K562 (cell line): Measurements from ENCODE around the gene ROPN1L. TPM values are rescaled to one million over a fixed set of nuclear protein-coding genes. Genes with fewer than 3 reads are reported as not detected.

Experiments
- ATAC-seq: fragments of 200-7000 bp; cut with Tn5 transposase; 3 replicates; pipeline ENCODE4 v1.9.1; 2020; ENCODE audit warnings: moderate library complexity
- BruUV-seq: library from RNA; stranded (reverse); fragments of 400-500 nt; replicated peaks from 2 replicates; lab custom pipeline; 2021; lab: Mats Ljungman, UMichigan
- CTCF ChIA-PET: fragments of 300-600 bp; formaldehyde crosslinking; extraction: SDS; loops from one replicate; lab custom pipeline; 2021; ENCODE audit warnings: low intra/inter-chr PET ratio; lab: Yijun Ruan, JAX
- POLR2A ChIA-PET: fragments of 300-600, 350-650 bp; sonication (Branson Sonifier 250); formaldehyde crosslinking; extraction: SDS; loops from one replicate; lab custom pipeline; 2021; ENCODE audit warnings: antibody characterized with exemption, inconsistent platforms; lab: Yijun Ruan, JAX
- DNase-seq, 4 experiments: peaks; one replicate each; pipeline versions ENCODE4 v3.0.0 to v3.0.0-alpha.2; 2011 to 2018; ENCODE audit warnings: low spot score in 3 of 4, mixed read lengths in 3 of 4; ENCODE audit errors: extremely low read depth in 1 of 4
- FAIRE-seq: peaks from 2 replicates; lab custom pipeline; 2011; peaks lifted over from hg19 to GRCh38; lab: Jason Lieb, UNC
- H2AFZ ChIP-seq: 2 replicates; pipeline ENCODE4 v1.6.0; 2011; ENCODE audit warnings: low read depth, low read length, control low read depth, inconsistent platforms
- H3K27ac ChIP-seq: fragments of 200-600 bp; 3 replicates; pipeline ENCODE4 v1.8.0; 2011; ENCODE audit warnings: low read depth, mild to moderate bottlenecking, control low read depth, inconsistent platforms, low read length, moderate library complexity, mixed read lengths; ENCODE audit errors: extremely low read depth
- H3K27me3 ChIP-seq, 2 experiments: fragments of 300-600 bp in 1 of 2; 2 replicates in 1 of 2; 3 replicates in 1 of 2; pipeline versions ENCODE4 v1.6.0 to v1.8.0; 2011; ENCODE audit warnings: inconsistent platforms in 2 of 2, low read length in 2 of 2, mild to moderate bottlenecking in 1 of 2, mixed read lengths in 1 of 2, moderate library complexity in 1 of 2; ENCODE audit not compliant: control insufficient read depth in 2 of 2, insufficient read depth in 2 of 2
- H3K36me3 ChIP-seq: fragments of 300-600 bp; 3 replicates; pipeline ENCODE4 v1.8.0; 2011; ENCODE audit warnings: mild to moderate bottlenecking, low read length, inconsistent platforms; ENCODE audit not compliant: control insufficient read depth, insufficient read depth
- H3K4me1 ChIP-seq, 2 experiments: fragments of 200-600 bp in 1 of 2; replicated peaks in 1 of 2; 2 replicates in 1 of 2; 3 replicates in 1 of 2; pipeline versions ENCODE4 v1.5.1 to v1.8.0; 2011; ENCODE audit warnings: inconsistent platforms in 2 of 2, low read length in 2 of 2, mild to moderate bottlenecking in 1 of 2, mixed read lengths in 1 of 2, moderate library complexity in 1 of 2; ENCODE audit not compliant: control insufficient read depth in 2 of 2, insufficient read depth in 2 of 2
- H3K4me2 ChIP-seq: 2 replicates; pipeline ENCODE4 v1.6.1; 2011; ENCODE audit warnings: low read length, control low read depth, inconsistent platforms, mixed read lengths; ENCODE audit not compliant: insufficient read depth
- H3K4me3 ChIP-seq: fragments of 200-600 bp; sonication (generic), shearing (Covaris generic); 2 replicates; pipeline ENCODE4 v1.5.1; 2016; ENCODE audit warnings: control low read depth, inconsistent platforms
- H3K79me2 ChIP-seq: fragments of 200-600 bp; 3 replicates; pipeline ENCODE4 v1.8.0; 2011; ENCODE audit warnings: low read length, inconsistent platforms; ENCODE audit not compliant: control insufficient read depth, insufficient read depth
- H3K9ac ChIP-seq, 2 experiments: 2 replicates each; pipeline versions ENCODE4 v1.6.0 to v1.6.1; 2011; ENCODE audit warnings: low read depth in 2 of 2, low read length in 2 of 2, control low read depth in 1 of 2, inconsistent platforms in 1 of 2, mild to moderate bottlenecking in 1 of 2, mixed read lengths in 1 of 2; ENCODE audit not compliant: insufficient read depth in 1 of 2
- H3K9me1 ChIP-seq: one replicate; pipeline ENCODE4 v1.6.0; 2011; ENCODE audit warnings: inconsistent platforms, mild to moderate bottlenecking, low read length, moderate library complexity; ENCODE audit not compliant: control insufficient read depth, insufficient read depth
- H3K9me3 ChIP-seq: replicated peaks from 2 replicates; pipeline ENCODE4 v1.5.1; 2011; ENCODE audit warnings: low read depth, low read length, inconsistent platforms; ENCODE audit not compliant: control insufficient read depth, insufficient read depth
- H4K20me1 ChIP-seq: replicated peaks from 2 replicates; pipeline ENCODE4 v1.6.1; 2011; ENCODE audit warnings: low read length, inconsistent platforms, mixed read lengths; ENCODE audit not compliant: control insufficient read depth, insufficient read depth
- ELF1 ChIP-seq: fragments of 200-800 bp; sonication (Bioruptor generic); IDR thresholded peaks from 2 replicates; pipeline ENCODE4 v1.6.1; 2016; ENCODE audit warnings: missing genetic modification characterization, missing compliant biosample characterization
- ERF ChIP-seq: fragments of 450-650 bp; formaldehyde crosslinking; IDR thresholded peaks from 2 replicates; pipeline ENCODE4 v1.4.0; 2020; ENCODE audit warnings: mild to moderate bottlenecking, mixed read lengths
- FOXJ3 ChIP-seq: sonication (generic); formaldehyde crosslinking; IDR thresholded peaks from 2 replicates; pipeline ENCODE4 v1.4.0; 2020; ENCODE audit warnings: mild to moderate bottlenecking, missing genetic modification reagents
- IFI16 ChIP-seq: fragments of 250-450 bp; sonication (Bioruptor Pico); IDR thresholded peaks from 2 replicates; pipeline ENCODE4 v2.1.2; 2022; ENCODE audit warnings: mild to moderate bottlenecking, inconsistent platforms
- NONO ChIP-seq, 2 experiments: fragments of 200-400 bp in 1 of 2; fragments of 450-650 bp in 1 of 2; formaldehyde crosslinking in 1 of 2; IDR thresholded peaks; 2 replicates each; pipeline ENCODE4 v1.6.1; 2017; ENCODE audit warnings: low read depth in 2 of 2, mild to moderate bottlenecking in 2 of 2, moderate library complexity in 2 of 2, low read length in 1 of 2
- PHF20 ChIP-seq: fragments of 450-650 bp; IDR thresholded peaks from 2 replicates; pipeline ENCODE4 v1.6.1; 2018; ENCODE audit not compliant: partially characterized antibody
- POLR2B ChIP-seq: fragments of 450-650 bp; IDR thresholded peaks from 2 replicates; pipeline ENCODE4 v1.6.1; 2018; ENCODE audit warnings: low read depth; ENCODE audit not compliant: partially characterized antibody
- PRPF4 ChIP-seq: fragments of 200-400 bp; formaldehyde crosslinking; IDR thresholded peaks from one replicate; pipeline ENCODE4 v1.6.1; 2017; ENCODE audit warnings: low read length, low read depth, mild to moderate bottlenecking; ENCODE audit not compliant: insufficient read depth, poor library complexity, severe bottlenecking
- RFX1 ChIP-seq: fragments of 450-650 bp; IDR thresholded peaks from 2 replicates; pipeline ENCODE4 v1.6.1; 2016; ENCODE audit warnings: mild to moderate bottlenecking, moderate library complexity
- ZNF655 ChIP-seq: fragments of 250-450 bp; sonication (Bioruptor Pico); IDR thresholded peaks from 2 replicates; pipeline ENCODE4 v1.5.0; 2021
- ZNF707 ChIP-seq: fragments of 250-450 bp; sonication (Bioruptor Pico); conservative IDR thresholded peaks from 2 replicates; pipeline ENCODE4 v1.8.0; 2022; ENCODE audit warnings: inconsistent platforms, mild to moderate bottlenecking, moderate library complexity
- WGBS: fragments of 100-300 bp; shearing (Covaris generic); methylation state at CpG from one replicate; pipeline ENCODE4 v1.1.6; 2016; ENCODE audit warnings: low coverage, mixed read lengths; ENCODE audit not compliant: insufficient coverage; ENCODE audit errors: missing lambda C conversion rate; 5-methylcytosine and 5-hydroxymethylcytosine counted together
- in situ Hi-C: fragments of 300-500 bp; cut with MboI; formaldehyde crosslinking; loops from 4 replicates; pipeline ENCODE4 v1.15.0; 2018; ENCODE audit warnings: inconsistent platforms, mixed read lengths
- intact Hi-C: fragments of 100-400 bp; cut with micrococcal nuclease; formaldehyde crosslinking; loops from 2 replicates; pipeline ENCODE4 v1.14.2; 2022
- polyA plus RNA-seq, 8 experiments: library from polyadenylated mRNA; depleted of rRNA in 4 of 8; stranded (reverse) in 5 of 8; unstranded in 3 of 8; fragments of >200 nt; fragmentation: Nextera tagmentation in 2 of 8; fragmentation: Illumina TruSeq in 1 of 8; extraction: Ambion mirVana in 2 of 8; extraction: Trizol in 1 of 8; gene quantifications; 2 replicates each; pipeline versions ENCODE4 v1.2.1 to v1.2.3, GENCODE V29; 2011 to 2014; ENCODE audit warnings: inconsistent platforms in 1 of 8, missing spikeins in 1 of 8
- total RNA-seq, 7 experiments: library from RNA; depleted of rRNA in 6 of 7; stranded (reverse); fragments of >200 nt in 6 of 7; fragmentation: Illumina TruSeq in 2 of 7; extraction: Trizol in 2 of 7; gene quantifications; 2 replicates each; pipeline versions ENCODE4 v1.2.1 to v1.2.3, GENCODE V29; 2011 to 2021; ENCODE audit warnings: low replicate concordance in 1 of 7

Gene ROPN1L
- total and polyA plus RNA-seq, 9 of the 15 experiments (the other 6 are each of a cell fraction or from before 2014, with no cell fraction given): 0.04 to 0.85 (median 0.24) TPM; not detected in 3

GRCh38 chr5:10453545-10453944 is 11.9 kb downstream of the ROPN1L start:
- Histone ChIP-seq H3K79me2 (no peaks in the 10 kb centered on the region), H3K27ac (no peak overlapping the region), H2AFZ (no peak overlapping the region), H3K27me3 (peaks cover 30 to 44% of the 10 kb centered on the region in 2 experiments; a peak in 4 of 5 replicates), H3K4me2 (no peak overlapping the region), H3K36me3 (no peaks in the 10 kb centered on the region), H3K9me1 (no peaks in the 10 kb centered on the region), H4K20me1 (peaks cover 8% of the 10 kb centered on the region; the same call in 1 of the 2 replicates), H3K4me1 (peaks cover 0 to 16% of the 10 kb centered on the region in 2 experiments; a peak in 2 of 5 replicates), H3K9ac (no peak overlapping the region), H3K4me3 (no peak overlapping the region), H3K9me3 (no peaks in the 10 kb centered on the region)
- CTCF ChIA-PET: interaction anchor here (2.6 to 5.5 kb wide), 2 partner anchors 174 to 236 kb away, joined by 21 to 69 read pairs; no protein-coding TSS in a partner anchor
- in situ Hi-C loops: loop anchor here (5.0 to 25.0 kb wide), 2 partner anchors 174 to 709 kb away; no protein-coding TSS in a partner anchor
- no peak for ATAC-seq
- WGBS: 22% methylated on average over 8 of the region's 8 CpGs
- DNase-seq: no peak
- POLR2A ChIA-PET: no interaction called here
- TF ChIP-seq PRPF4 (no peak), FOXJ3 (CRISPR knock-in tag) (no peak), NONO (IDR thresholded peaks at IDR 0.05; ENCODE audit: low read depth in 2 of 2, low read length in 1 of 2) (no peak), ELF1 (tag) (no peak), RFX1 (no peak), IFI16 (CRISPR knock-in tag) (no peak), ZNF655 (CRISPR knock-in tag) (no peak), PHF20 (no peak), ZNF707 (CRISPR knock-in tag) (no peak), ERF (CRISPR knock-in tag) (no peak), POLR2B (no peak)
- no TSS peak for BruUV-seq
- no peak for FAIRE-seq
- intact Hi-C loops: loop anchor here (10.0 kb wide), 1 partner anchor 401 kb away; no protein-coding TSS in a partner anchor
